Pericardium fibroblast (primary cell): ENCODE results near the gene MLH3. TPM values are rescaled to one million over a fixed set of nuclear protein-coding genes. Genes with fewer than 3 reads are reported as not detected.

ENCODE experiments used
- total RNA-seq: library from RNA; depleted of rRNA; stranded (reverse); fragments of >200 nt; gene quantifications from 2 replicates; pipeline ENCODE4 v1.2.3, GENCODE V29; 2015

Gene MLH3
- total RNA-seq = 12.4 and 13.2 TPM in 2 replicates

GRCh38 chr14:75050852-75051555 lies at the start of gene MLH3:
TSS of gene MLH3 (minus strand) at chr14:75051467. CDS start at chr14:75049655, 1,812 bp downstream.

DNA sequence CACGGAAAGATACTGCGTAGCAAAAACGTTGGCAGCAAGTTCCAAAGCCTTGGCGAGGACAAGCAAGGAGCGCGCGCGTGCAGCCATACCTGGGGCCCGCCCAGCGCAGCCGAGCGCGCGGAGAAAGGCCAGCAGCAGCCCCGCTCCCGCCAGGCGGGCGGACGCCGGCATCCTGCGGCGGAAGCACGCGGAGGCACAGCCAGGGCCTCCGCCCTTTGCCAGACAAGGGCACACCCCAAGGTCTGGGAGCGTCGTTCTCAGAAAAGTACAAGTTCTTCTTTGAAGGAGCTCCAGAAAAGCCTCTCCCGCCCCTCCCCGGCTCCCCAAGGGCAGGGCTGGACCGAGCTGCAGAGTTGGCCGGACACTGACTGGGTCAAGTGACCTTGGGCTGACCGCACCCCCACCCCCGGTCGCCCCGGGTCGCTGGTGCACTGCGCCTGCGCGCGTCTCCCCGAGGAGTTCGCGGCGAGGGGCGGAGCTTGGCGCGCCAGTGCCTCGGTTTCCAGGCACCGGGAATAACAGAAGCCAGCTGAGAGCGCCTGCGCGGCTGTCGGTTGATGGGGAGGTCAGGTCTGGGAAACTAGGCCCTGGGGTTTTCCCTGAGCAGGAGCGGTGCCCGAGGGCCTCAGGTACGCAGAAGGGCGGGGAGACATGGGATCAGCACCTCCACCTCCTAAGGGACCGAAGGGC lies 18.0 kb upstream of the MLH3 start, which contains the start of gene ZC2HC1C:
Gene ZC2HC1C (plus strand): TSS at position 521 of the 690 bp plus-strand sequence. CDS start 933 bp downstream, outside the sequence.

DNA sequence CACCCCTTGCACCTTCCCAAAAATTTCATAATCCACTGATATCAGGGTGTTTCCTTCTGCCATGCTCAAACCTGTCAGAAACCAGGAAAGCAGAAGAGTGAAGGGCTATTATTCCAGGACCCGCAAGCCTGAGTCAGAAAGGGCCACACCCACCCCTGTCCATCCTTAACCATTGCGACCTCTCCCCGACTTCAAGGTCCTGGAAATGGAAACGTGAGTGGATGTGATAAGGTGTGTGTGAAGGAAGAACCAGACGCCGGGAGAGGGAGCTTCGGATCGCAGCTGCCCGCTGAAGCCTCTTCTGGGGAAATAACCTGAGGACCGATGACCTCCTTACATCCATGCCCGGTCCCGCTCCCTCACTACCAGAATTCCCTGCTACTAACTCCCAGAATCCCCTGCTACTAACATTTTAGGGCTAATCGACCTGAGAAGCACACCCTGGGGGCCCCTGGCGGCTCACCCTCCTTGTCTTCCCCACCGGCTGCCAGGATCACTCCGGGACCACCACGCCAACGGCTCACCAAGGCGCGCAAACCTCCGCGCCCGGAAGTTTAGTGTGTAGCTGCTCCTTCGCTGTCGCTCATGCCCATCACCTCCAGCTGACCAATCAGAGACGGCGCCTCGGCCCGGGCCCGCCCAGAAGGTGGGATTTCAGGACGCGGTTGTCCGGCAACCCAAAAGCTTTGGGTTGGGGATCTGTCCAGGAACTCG lies 12.4 kb upstream of the MLH3 start, which contains the start of gene ACYP1:
Gene ACYP1 (minus strand): TSS at position 534 of the 714 bp plus-strand sequence. CDS start 471 bp downstream, at position 63.

DNA sequence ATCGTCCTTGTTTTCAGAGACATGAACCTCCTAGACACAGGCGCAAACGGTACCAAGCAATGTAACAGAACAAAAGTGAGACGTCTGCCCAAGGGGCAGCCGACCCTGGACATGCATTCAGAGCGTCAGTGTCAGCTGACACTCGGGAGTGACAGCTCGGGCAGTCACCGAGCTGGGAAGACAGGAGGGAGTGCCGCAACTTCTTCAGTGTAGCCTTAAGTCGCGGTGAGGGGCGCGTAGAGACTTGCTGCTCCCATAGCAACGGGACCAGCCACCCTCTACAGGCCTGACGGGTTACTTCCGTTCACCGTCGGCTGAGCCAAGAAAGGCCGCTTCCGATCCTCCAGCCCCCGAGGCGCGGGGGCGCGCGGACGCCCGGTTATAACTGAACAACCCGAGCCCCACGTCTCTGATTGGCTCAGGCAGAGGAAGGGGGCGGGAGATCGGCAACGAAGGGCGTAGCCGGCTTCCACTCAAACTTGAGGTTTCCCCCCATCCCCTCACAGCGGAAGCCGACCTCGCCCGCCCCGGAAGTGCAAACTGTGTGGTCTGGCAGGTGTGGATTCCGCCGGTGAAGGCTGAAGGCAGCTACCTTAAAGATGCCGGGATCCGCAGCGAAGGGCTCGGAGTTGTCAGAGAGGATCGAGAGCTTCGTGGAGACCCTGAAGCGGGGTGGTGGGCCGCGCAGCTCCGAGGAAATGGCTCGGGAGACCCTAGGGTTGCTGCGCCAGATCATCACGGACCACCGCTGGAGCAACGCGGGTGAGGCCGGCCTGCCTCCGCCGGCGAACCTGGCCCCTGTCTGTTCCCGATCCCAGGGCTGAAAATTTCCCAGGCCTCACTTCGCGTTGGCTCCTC lies 48.6 kb downstream of the MLH3 start, which contains the start of gene EIF2B2:
Gene EIF2B2 (plus strand): TSS at position 530 of the 858 bp plus-strand sequence. CDS start 70 bp downstream, at position 600.

Other genes starting within 250 kb of the MLH3 start
- not detected in 2 replicates for gene PROX2, start 175.3 kb downstream of the MLH3 start, total RNA-seq
- gene DLST, start 169.6 kb downstream of the MLH3 start, total RNA-seq = 44.8 and 46.9 TPM in 2 replicates
- gene RPS6KL1, start 128.2 kb downstream of the MLH3 start, total RNA-seq = 0.26 and 0.58 TPM in 2 replicates
- 1.2 and 10.8 TPM in 2 replicates for gene PGF, start 95.9 kb downstream of the MLH3 start, total RNA-seq
- gene EIF2B2, start 48.5 kb downstream of the MLH3 start, total RNA-seq = 17.8 and 20.0 TPM in 2 replicates
- 8.4 and 10.2 TPM in 2 replicates for gene ACYP1, start 12.6 kb upstream of the MLH3 start, total RNA-seq
- gene ZC2HC1C, start 18.2 kb upstream of the MLH3 start, total RNA-seq = 2.5 TPM in 1 of 2 replicates, not detected in the other
- gene NEK9, start 75.6 kb upstream of the MLH3 start, total RNA-seq = 23.7 and 27.8 TPM in 2 replicates
- gene TMED10, start 125.1 kb upstream of the MLH3 start, total RNA-seq = 241 and 281 TPM in 2 replicates
- 248 and 494 TPM in 2 replicates for gene FOS, start 227.4 kb upstream of the MLH3 start, total RNA-seq